Embryonic facial prominence (tissue), 1 donor: ENCODE data around the gene CAND1.
"Not testable (repeated sequence)": the region's sequence is repeated elsewhere in the genome, so short reads cannot be mapped to it uniquely, and the experiment has no call there.

Source experiments
- DNase-seq: peaks from one replicate; pipeline ENCODE4 v3.0.0-alpha.2; 2016; ENCODE audit errors: extremely low spot score

Gene CAND1

GRCh38 chr12:67341086-67341485, 71.9 kb downstream of the CAND1 start:
- not testable (repeated sequence) for DNase-seq

GRCh38 chr12:67344979-67345710, 76.0 kb downstream of the CAND1 start:
- DNase-seq: no peak

DNA sequence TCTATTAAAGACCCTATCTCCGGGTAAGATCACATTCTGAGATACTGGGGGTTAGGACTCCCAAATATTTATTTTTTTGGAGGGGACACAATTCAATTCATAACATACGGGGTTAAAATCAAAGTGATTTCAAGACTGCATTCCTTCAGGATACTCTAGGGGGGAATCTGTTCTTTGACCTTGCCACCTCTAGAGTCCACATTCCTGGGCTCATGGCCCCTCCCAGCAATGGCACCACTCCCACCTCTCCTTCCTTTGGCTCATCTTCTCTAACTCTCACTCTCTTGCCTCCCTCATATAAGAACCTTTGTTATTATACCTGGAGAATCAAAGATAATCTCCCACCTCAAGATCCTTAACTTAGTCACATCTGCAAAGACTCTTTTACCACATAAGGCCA, 79.5 kb downstream of the CAND1 start:
- no peak for DNase-seq

DNA sequence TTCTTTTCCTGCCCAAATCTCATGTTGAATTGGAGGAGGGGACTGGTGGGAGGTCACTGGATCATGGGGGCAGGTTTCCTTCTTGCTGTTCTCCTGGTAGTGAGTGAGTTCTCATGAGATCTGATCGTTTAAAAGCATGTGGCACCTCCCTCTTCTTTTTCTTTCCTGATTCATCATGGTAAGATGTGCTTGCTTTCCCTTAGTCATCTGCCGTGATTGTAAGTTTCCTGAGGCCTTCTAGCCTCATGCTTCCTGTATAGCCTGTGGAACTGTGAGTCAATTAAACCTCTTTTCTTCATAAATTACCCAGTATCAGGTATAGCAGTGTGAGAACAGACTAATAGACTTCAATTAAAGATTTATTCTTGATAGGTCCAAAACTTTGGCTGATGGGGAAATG, 83.5 kb downstream of the CAND1 start:
- DNase-seq: no peak

GRCh38 chr12:67354322-67354721, 85.2 kb downstream of the CAND1 start:
- no peak for DNase-seq

DNA sequence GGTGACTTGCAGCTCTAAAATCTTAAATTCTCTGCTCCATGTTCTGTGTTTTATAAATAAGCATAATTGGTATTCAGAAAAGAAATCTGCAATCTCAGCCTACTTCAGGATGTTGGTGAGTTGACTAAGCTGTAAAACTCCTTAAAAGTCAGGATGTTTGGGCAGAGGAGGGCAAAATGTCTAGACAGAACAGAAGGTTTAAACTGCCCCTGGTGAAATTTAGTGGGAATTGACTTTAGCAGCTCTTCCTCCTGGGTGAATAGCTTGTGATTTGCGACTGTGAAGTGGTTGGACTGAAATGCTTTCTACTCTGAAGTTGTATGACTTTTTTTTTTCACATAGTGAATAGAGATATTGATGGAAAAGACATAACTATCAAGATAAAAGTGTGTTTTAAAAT, 85.8 kb downstream of the CAND1 start:
- no peak for DNase-seq

DNA sequence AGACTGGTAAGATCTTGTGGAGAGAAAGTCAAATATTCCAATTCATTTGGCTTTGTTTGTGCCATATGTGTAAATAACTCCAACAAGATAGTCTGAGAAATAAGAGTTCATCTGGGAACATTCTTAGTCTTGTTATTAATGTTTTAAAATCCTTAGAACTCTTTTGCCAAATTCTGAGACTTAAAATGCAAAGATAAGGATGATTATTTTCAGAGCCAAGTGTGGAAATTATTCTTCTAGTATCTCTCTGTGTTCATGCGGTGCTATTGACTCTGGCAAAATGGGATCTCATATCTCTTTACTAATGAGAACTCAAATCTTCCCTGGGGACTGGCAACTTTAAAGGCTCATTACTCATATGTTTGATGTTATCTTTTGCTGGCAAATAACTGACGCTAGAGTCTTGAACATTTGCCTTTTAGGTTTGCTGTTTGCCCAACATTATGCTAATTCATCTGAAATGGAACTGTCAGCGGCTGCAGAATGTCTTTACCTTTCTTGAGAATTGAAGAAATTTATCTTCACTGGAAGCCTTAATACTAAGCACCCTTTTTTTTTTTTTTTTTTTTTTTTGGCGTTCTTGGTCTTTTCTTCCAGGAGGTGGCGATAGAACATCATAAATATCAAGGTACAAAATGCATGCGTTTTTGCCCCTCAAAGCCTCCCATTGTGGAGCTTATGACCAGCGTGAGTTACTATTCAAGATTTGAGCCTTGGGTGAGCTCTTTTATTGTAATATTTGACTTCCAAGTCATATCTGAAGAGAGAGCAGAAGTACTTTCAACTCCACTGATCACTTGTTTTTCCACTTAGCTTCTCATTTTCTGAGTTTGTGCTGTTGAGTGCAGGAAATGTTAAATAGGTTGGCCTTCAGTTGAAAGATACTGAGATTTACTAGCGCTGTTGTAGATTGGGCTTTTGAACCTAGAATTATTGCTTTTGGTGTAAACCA, 86.5 kb downstream of the CAND1 start:
- DNase-seq: peak; percentile 44

- no peak for DNase-seq
Measured at GRCh38 chr12:67356380-67356774, 87.2 kb downstream of the CAND1 start.

- no peak for DNase-seq
Measured at GRCh38 chr12:67357376-67358125, 88.4 kb downstream of the CAND1 start.

- DNase-seq: no peak
Measured at GRCh38 chr12:67358781-67359338, 89.7 kb downstream of the CAND1 start.

DNA sequence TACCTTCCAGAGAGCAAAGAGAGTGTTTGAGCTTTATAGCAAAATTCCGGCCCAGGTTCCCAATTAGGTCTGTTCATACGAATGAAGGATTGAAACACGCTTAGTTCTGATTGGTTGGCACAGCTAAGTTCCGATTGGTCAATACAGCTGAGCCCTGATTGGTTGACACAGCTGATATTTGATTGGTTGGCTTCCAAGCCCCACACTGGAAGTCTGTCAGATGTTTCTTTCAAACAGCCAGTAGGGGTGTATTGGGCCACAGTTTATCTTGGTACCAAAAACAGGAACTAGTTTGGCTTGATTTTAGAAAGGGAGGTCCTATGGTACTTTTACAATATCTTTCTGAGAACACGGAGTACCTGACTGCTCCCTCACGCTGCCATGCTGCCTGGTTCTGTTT, 93.4 kb downstream of the CAND1 start:
- no peak for DNase-seq

DNA sequence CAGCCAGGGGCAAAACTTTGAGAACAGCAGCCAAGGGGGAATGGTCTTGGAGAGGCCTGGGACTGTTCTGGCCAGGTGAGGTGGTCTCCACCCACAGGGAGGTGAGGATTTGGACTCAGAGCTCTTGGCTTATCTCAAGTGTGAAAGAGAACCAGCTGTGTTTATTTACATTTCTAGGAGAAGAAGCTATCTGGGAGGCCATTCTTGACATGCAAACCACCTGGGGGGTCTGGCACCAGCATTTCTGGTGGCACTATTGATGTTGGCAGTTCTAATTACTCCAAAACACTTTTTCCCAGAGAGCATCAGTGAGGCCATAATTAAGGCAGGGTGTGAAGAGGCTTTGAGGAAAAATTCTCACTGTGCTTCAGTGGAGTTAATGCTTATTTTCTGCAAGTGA, 95.1 kb downstream of the CAND1 start:
- no peak for DNase-seq

- DNase-seq: no peak
Measured at GRCh38 chr12:67365131-67365530, 96.0 kb downstream of the CAND1 start.

DNA sequence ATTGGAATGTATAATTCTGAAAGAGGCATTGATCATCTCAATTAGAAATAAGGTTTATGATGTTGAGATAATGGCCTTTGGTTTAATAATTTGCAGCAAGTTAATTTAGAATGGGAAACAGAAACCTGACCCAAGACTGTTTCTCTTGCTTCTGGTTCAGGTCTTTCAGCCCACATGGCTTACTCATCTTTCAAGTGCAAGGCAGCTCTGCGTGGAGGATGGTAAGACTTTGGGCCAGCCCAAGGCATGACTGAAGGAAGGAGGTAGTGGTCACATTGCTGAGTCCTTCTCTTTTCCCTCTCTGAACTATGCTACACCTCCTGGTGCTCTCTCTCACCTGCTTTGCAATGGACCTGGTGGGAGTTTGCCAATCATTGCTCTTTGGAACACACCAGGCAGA, 98.7 kb downstream of the CAND1 start:
- no peak for DNase-seq
